ENCODE data around the gene VGLL4.
A peak's percentile ranks its signal among the peaks of the same experiment; 100 is the strongest.

The VGLL4 gene

GRCh38 chr3:11651900-11652299 is 8.2 kb upstream of the VGLL4 start:
- DNase-seq = peak; percentile 42

- DNase-seq = no peak
Measured at GRCh38 chr3:11651477-11651876, 7.8 kb upstream of the VGLL4 start.

GRCh38 chr3:11650391-11650790 is 6.7 kb upstream of the VGLL4 start:
- no peak for DNase-seq

GRCh38 chr3:11648735-11649134 is 5.0 kb upstream of the VGLL4 start:
- DNase-seq = no peak

GRCh38 chr3:11643201-11643603 is 513 bp downstream of the VGLL4 start:
- DNase-seq = peak; percentile 44

- peak; percentile 87 for DNase-seq
Measured at GRCh38 chr3:11642431-11643191, 1.1 kb downstream of the VGLL4 start.

GRCh38 chr3:11641683-11642430 is 1.9 kb downstream of the VGLL4 start:
- peak; percentile 48 for DNase-seq

- DNase-seq = no peak
Measured at GRCh38 chr3:11641316-11641682, 2.4 kb downstream of the VGLL4 start.

- no peak for DNase-seq
Measured at GRCh38 chr3:11640009-11640673, 3.6 kb downstream of the VGLL4 start.

GRCh38 chr3:11638495-11639358 is 5.0 kb downstream of the VGLL4 start:
- DNase-seq = no peak

GRCh38 chr3:11637901-11638458 is 5.7 kb downstream of the VGLL4 start:
- DNase-seq = no peak

GRCh38 chr3:11636394-11636770 is 7.3 kb downstream of the VGLL4 start:
- no peak for DNase-seq

- no peak for DNase-seq
Measured at GRCh38 chr3:11635680-11636393, 7.9 kb downstream of the VGLL4 start.

GRCh38 chr3:11634974-11635612 is 8.6 kb downstream of the VGLL4 start:
- no peak for DNase-seq

GRCh38 chr3:11634081-11634635 is 9.6 kb downstream of the VGLL4 start:
- DNase-seq = no peak

GRCh38 chr3:11632966-11633365 is 10.7 kb downstream of the VGLL4 start:
- DNase-seq = no peak

- no peak for DNase-seq
Measured at GRCh38 chr3:11632564-11632963, 11.2 kb downstream of the VGLL4 start.

- no peak for DNase-seq
Measured at GRCh38 chr3:11631820-11632219, 11.9 kb downstream of the VGLL4 start.

GRCh38 chr3:11629716-11630115 is 14.0 kb downstream of the VGLL4 start:
- no peak for DNase-seq

- no peak for DNase-seq
Measured at GRCh38 chr3:11627612-11628011, 16.1 kb downstream of the VGLL4 start.

- DNase-seq = no peak
Measured at GRCh38 chr3:11626084-11626463, 17.6 kb downstream of the VGLL4 start.
